NT2/D1 (cell line): ENCODE measurements around the gene NOL12.

Experiments used
- DNase-seq: peaks from one replicate; pipeline ENCODE4 v3.0.0-alpha.2; 2011; ENCODE audit warnings: low read depth, low spot score
- H3K27me3 ChIP-seq: 2 replicates; pipeline ENCODE4 v1.6.0; 2011; ENCODE audit warnings: mild to moderate bottlenecking; ENCODE audit not compliant: insufficient read length, insufficient read depth
- H3K36me3 ChIP-seq: 2 replicates; pipeline ENCODE4 v1.6.1; 2011; ENCODE audit warnings: mild to moderate bottlenecking, low read length, mixed read lengths; ENCODE audit not compliant: insufficient read depth, insufficient read length
- H3K4me1 ChIP-seq: 2 replicates; pipeline ENCODE4 v1.5.1; 2011; ENCODE audit not compliant: insufficient read depth, insufficient read length
- H3K4me3 ChIP-seq: 2 replicates; pipeline ENCODE4 v1.5.1; 2011; ENCODE audit warnings: low read depth; ENCODE audit not compliant: insufficient read length
- H3K9ac ChIP-seq: 2 replicates; pipeline ENCODE4 v1.6.0; 2011; ENCODE audit warnings: low read depth; ENCODE audit not compliant: insufficient read length
- H3K9me3 ChIP-seq: 2 replicates; pipeline ENCODE4 v1.5.1; 2011; ENCODE audit warnings: mild to moderate bottlenecking, low read length; ENCODE audit not compliant: insufficient read depth
- SUZ12 ChIP-seq: IDR thresholded peaks from 2 replicates; pipeline ENCODE4 v1.6.1; 2011; ENCODE audit not compliant: insufficient read length, insufficient read depth; ENCODE audit errors: extremely low read depth
- YY1 ChIP-seq: IDR thresholded peaks from 2 replicates; pipeline ENCODE4 v1.6.1; 2011; ENCODE audit not compliant: insufficient read length, insufficient read depth
- ZNF274 ChIP-seq: IDR thresholded peaks from 2 replicates; pipeline ENCODE4 v1.6.1; 2011; ENCODE audit warnings: mild to moderate bottlenecking, low read depth, low read length

Gene NOL12

DNA sequence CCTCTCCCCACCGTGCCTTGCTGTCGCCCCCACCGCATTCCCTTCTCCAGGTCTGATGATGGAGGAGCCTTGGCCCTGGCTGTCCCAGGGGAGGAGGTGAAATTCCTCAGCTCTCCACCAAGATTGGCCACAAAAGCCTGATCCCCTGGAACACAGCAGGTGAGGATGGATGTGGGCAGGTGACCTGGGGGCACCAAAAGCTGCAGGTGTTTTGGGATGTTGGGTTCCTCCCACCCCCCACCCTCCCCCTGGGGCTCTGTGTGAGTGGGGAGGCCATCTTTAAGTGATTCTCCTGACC, 11.3 kb downstream of the NOL12 start:
- no peak for DNase-seq
- peak overlapping the region; percentile 50 for H3K4me3 ChIP-seq
- H3K4me1 ChIP-seq = peaks cover 2% of the 10 kb centered on the region
- H3K27me3 ChIP-seq = no peaks in the 10 kb centered on the region
- H3K9ac ChIP-seq = peak overlapping the region; percentile 52
- H3K9me3 ChIP-seq = no peaks in the 10 kb centered on the region
- no peak for TF ChIP-seq YY1
- no peak for TF ChIP-seq SUZ12
- TF ChIP-seq ZNF274 = no peak
- H3K36me3 ChIP-seq = peaks cover 28% of the 10 kb centered on the region

DNA sequence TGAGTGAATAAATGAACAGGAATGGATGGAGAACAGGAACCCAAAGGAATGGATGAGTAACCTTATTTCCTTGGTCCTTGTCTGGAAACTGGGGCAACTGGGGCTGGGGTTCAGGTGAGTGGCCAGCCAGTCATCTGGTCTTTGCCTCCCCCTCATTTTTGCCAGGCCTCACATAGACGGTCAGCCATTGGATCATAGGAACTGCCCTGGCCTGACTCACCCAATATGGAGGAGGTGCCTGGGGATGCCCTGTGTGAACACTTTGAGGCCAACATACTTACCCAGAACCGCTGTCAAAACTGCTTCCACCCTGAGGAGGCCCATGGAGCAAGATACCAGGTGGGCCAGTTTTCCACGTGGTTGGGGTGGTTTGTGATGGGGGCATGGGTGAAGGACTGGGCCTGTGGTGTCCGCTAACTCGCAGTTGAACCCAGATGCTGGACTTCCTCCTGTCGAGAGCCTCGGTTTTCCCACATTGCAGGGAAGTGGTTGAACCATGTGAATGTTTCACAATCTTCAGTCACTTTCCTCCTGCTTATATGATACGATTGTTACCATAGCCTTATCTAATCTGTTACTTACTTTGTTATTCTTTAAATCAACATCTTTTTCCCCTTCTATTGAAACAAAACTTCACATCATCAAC, 15.1 kb downstream of the NOL12 start:
- Histone ChIP-seq H3K36me3 (peaks cover 29% of the 10 kb centered on the region), H3K9ac (no peak overlapping the region), H3K9me3 (no peaks in the 10 kb centered on the region), H3K4me3 (no peak overlapping the region), H3K4me1 (no peaks in the 10 kb centered on the region), H3K27me3 (no peaks in the 10 kb centered on the region)
- no peak for TF ChIP-seq ZNF274
- no peak for TF ChIP-seq YY1
- no peak for TF ChIP-seq SUZ12
- DNase-seq = no peak

DNA sequence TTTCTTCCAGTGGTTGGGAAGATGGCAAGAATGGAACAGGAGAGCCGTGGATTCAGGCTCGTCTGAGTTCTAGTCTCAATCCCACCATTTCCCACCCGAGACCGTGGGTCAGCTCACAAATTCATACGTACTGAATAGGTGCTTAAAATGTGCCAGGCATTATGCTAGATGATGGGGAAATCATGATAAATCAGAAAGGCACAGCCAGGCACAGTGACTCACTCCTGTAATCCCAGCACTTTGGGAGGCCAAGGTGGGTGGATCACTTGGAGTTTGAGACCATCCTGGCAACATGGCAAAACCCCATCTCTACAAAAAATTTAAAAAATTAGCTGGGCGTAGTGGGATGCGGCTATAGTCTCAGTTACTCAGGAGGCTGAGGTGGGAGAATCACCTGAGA, 17.8 kb downstream of the NOL12 start:
- no peak for DNase-seq
- H3K4me3 ChIP-seq = no peak overlapping the region
- H3K36me3 ChIP-seq = peaks cover 30% of the 10 kb centered on the region
- no peaks in the 10 kb centered on the region for H3K9me3 ChIP-seq
- H3K27me3 ChIP-seq = no peaks in the 10 kb centered on the region
- peaks cover 1% of the 10 kb centered on the region for H3K4me1 ChIP-seq
- no peak for TF ChIP-seq ZNF274
- TF ChIP-seq SUZ12 = no peak
- no peak for TF ChIP-seq YY1
- H3K9ac ChIP-seq = no peak overlapping the region

DNA sequence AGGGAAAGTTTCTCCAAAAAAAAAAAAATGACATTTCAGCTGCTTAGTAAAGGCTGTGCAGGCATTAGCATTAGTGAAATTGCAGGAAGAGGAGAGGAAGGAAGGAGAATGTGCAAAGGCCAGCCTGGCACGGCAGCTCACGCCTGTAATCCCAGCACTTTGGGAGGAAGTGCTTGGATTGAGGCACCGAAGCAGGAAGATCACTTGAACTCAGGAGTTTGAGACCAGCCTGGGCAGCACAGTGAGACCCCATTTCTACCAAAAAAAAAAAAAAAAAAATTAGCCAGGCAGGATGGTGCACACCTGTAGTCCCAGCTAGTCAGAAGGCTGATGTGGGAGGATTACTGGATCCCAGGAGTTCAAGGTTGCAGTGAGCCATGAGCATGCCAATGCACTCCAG, 18.5 kb downstream of the NOL12 start:
- Histone ChIP-seq H3K4me3 (no peak overlapping the region), H3K27me3 (no peaks in the 10 kb centered on the region), H3K36me3 (peaks cover 26% of the 10 kb centered on the region), H3K9ac (no peak overlapping the region), H3K4me1 (peaks cover 6% of the 10 kb centered on the region), H3K9me3 (no peaks in the 10 kb centered on the region)
- TF ChIP-seq ZNF274 (no peak), SUZ12 (no peak), YY1 (no peak)
- DNase-seq = no peak

DNA sequence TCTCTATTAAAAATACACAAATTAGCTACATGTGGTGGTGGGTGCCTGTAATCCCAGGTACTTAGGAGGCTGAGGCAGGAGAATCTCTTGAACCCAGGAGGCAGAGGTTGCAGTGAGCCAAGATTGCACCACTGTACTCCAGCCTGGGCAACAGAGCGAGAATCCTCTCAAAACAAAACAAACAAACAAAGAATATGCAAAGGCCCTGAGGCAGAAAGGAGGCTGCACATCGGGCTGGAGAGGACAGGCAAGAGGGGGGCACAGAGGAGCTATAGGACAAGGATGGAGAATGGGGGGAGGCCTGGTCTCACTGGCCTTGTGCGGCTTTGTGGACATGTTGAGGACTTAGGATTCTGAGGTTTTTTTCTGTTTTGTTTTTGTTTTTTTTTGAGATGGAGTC, 19.1 kb downstream of the NOL12 start:
- H3K9me3 ChIP-seq = no peaks in the 10 kb centered on the region
- no peak for DNase-seq
- TF ChIP-seq SUZ12 (no peak), YY1 (no peak), ZNF274 (no peak)
- no peaks in the 10 kb centered on the region for H3K27me3 ChIP-seq
- H3K36me3 ChIP-seq = peaks cover 29% of the 10 kb centered on the region
- H3K4me1 ChIP-seq = peaks cover 7% of the 10 kb centered on the region
- no peak overlapping the region for H3K9ac ChIP-seq
- no peak overlapping the region for H3K4me3 ChIP-seq

DNA sequence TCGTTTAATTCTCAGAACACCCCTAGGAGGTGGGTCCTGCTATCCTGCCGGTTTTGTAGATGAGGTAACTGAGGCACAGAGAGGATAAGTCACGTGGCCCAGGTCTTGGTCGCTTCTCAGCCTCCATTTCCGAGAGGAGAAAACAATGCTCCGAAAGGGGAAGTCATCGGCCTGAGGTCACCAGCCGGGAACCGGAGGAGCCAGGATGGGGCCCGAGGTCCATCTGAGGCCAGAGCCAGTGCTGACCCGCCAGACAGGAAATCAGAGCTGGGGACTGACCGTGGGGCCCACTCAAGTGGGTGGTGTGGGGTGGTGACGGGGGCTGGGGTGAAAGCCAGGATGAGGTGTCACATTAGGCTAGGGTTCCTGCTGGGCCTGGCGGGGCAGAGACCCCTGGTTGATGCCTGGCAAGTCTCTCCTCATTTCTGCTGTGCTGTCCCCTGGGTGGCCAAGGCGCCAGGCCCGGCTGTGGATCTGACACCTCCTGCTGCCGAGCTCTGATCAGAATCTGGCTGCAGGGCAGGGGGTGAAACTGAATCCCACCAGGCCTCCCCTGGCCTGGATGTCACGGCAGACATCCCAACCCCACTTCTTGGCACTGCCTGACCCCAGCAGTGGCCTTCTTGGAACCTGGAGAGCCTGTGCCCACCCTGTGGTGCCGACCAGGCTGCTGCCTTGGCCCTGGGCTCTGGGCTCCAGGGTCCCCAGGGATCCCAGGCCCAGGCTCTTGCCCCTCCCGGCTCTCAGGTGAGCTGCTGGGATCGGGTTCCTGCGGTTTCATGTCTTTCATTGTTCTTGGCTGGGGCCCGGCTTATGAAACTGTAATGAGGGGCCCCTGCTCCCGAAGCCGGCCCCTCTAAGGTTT, 22.7 kb downstream of the NOL12 start:
- Histone ChIP-seq H3K4me3 (no peak overlapping the region), H3K9me3 (no peaks in the 10 kb centered on the region), H3K36me3 (peaks cover 28% of the 10 kb centered on the region), H3K27me3 (no peaks in the 10 kb centered on the region), H3K9ac (no peak overlapping the region), H3K4me1 (peaks cover 7% of the 10 kb centered on the region)
- no peak for DNase-seq
- TF ChIP-seq YY1 (no peak), SUZ12 (no peak), ZNF274 (no peak)

DNA sequence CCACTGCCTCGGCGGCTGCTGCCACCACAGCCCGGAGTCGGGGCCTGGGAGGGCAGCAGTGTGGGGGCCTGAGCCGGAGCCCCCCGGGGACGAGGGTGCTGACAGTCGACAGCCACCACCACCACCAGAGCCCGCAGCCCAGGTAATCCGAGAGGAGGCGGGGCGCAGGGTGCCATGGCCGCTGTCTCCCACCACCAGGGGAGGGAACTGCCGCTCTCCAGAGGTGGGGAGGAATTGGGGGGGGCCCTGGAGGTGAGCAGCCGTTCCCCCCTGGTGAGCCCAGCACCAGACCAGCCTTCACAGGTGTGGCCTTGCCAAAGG, 23.3 kb downstream of the NOL12 start:
- Histone ChIP-seq H3K9ac (no peak overlapping the region), H3K27me3 (no peaks in the 10 kb centered on the region), H3K36me3 (peaks cover 28% of the 10 kb centered on the region), H3K4me3 (no peak overlapping the region), H3K4me1 (peaks cover 7% of the 10 kb centered on the region), H3K9me3 (no peaks in the 10 kb centered on the region)
- TF ChIP-seq SUZ12 = no peak
- TF ChIP-seq ZNF274 = no peak
- no peak for TF ChIP-seq YY1
- DNase-seq = no peak
